Activated T-helper 2 cell treated with anti-CD3 and anti-CD28 coated beads, Interferon-gamma antibody, Interleukin-2, Interleukin-4, amounts not matched to agents 10 μg/mL and 5 μg/mL and 100 μg/mL, durations not matched to agents 14 hours and 24 hours and 36 hours (primary cell): Measurements from ENCODE around the gene ADIG. TPM values are rescaled to one million over a fixed set of nuclear protein-coding genes. Genes with fewer than 3 reads are reported as not detected.

Experiments used
- DNase-seq: peaks from one replicate; pipeline ENCODE4 v3.0.0; 2021; ENCODE audit warnings: low spot score
- H3K27ac Mint-ChIP-seq: one replicate; pipeline ENCODE4 v1.8.0; 2021; ENCODE audit warnings: mixed read lengths
- H3K27me3 Mint-ChIP-seq: one replicate; pipeline ENCODE4 v1.8.0; 2021; ENCODE audit warnings: low read depth, mixed read lengths
- H3K36me3 Mint-ChIP-seq: one replicate; pipeline ENCODE4 v1.8.0; 2021; ENCODE audit warnings: low read depth, mixed read lengths
- H3K4me1 Mint-ChIP-seq: one replicate; pipeline ENCODE4 v1.8.0; 2021; ENCODE audit warnings: low read depth, mixed read lengths
- H3K4me3 Mint-ChIP-seq: one replicate; pipeline ENCODE4 v1.8.0; 2021; ENCODE audit warnings: low read depth, mild to moderate bottlenecking, moderate library complexity, mixed read lengths
- H3K9me3 Mint-ChIP-seq: one replicate; pipeline ENCODE4 v1.8.0; 2021; ENCODE audit warnings: mixed read lengths
- intact Hi-C: fragments of 100-400 bp; cut with micrococcal nuclease; formaldehyde crosslinking; loops from one replicate; pipeline ENCODE4 v1.15.1; 2023
- total RNA-seq: library from RNA; stranded (reverse); gene quantifications from 2 replicates; pipeline ENCODE4 v1.2.3, GENCODE V29; 2022

The ADIG gene
- total RNA-seq, 1 donor from 2014 or later: not detected

DNA sequence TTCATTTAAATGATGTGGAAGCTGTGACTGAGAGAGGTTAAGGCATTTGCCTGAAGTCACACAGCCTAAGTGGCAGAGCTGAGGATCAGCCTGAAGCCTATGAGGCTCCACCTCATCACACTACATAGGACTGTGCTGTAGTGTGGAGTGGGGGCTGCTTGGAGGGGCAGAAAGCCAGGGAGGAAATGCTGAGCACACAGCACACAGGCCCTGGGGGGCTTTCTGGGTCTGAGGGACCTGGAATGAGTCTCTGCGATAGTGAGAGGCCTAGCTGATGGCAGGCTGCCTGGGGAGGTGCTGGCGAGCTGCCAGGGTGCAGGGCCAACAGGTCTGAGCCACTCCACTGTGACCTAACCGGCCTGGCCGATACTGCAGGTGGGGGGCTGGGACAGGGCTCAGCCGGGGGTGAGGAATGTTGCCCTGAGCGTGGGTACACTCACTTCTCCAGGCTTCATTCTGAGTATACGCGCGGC, 18.4 kb downstream of the ADIG start:
- no peak overlapping the region for H3K4me3 Mint-ChIP-seq
- DNase-seq: no peak
- no peaks in the 10 kb centered on the region for H3K9me3 Mint-ChIP-seq
- intact Hi-C loops: no loop called here
- H3K27ac Mint-ChIP-seq: no peak overlapping the region
- H3K27me3 Mint-ChIP-seq: peaks cover 42% of the 10 kb centered on the region
- no peaks in the 10 kb centered on the region for H3K36me3 Mint-ChIP-seq
- H3K4me1 Mint-ChIP-seq: peaks cover 5% of the 10 kb centered on the region

GRCh38 chr20:38600057-38600456, 19.1 kb downstream of the ADIG start:
- no peak for DNase-seq
- Mint-ChIP-seq H3K36me3 (no peaks in the 10 kb centered on the region), H3K4me3 (no peak overlapping the region), H3K4me1 (peaks cover 5% of the 10 kb centered on the region), H3K27me3 (peaks cover 46% of the 10 kb centered on the region), H3K27ac (no peak overlapping the region), H3K9me3 (no peaks in the 10 kb centered on the region)
- intact Hi-C loops: no loop called here

- intact Hi-C loops: no loop called here
- peaks cover 5% of the 10 kb centered on the region for H3K4me1 Mint-ChIP-seq
- peaks cover 54% of the 10 kb centered on the region for H3K27me3 Mint-ChIP-seq
- no peaks in the 10 kb centered on the region for H3K9me3 Mint-ChIP-seq
- DNase-seq: no peak
- no peak within 1 kb of the TSS for H3K27ac Mint-ChIP-seq
- H3K36me3 Mint-ChIP-seq: no peaks in the 10 kb centered on the region
- H3K4me3 Mint-ChIP-seq: no peak within 1 kb of the TSS
These were observed 20.5 kb downstream of the ADIG start, which contains the start of gene ARHGAP40 for GRCh38 chr20:38601216-38602184. Gene ARHGAP40 (plus strand): TSS chr20:38601809.

- Mint-ChIP-seq H3K4me1 (peaks cover 5% of the 10 kb centered on the region), H3K27me3 (peaks cover 55% of the 10 kb centered on the region), H3K4me3 (no peak overlapping the region), H3K9me3 (no peaks in the 10 kb centered on the region), H3K27ac (no peak overlapping the region), H3K36me3 (no peaks in the 10 kb centered on the region)
- intact Hi-C loops: no loop called here
- no peak for DNase-seq
These were observed 21.2 kb downstream of the ADIG start for GRCh38 chr20:38602185-38602581.

DNA sequence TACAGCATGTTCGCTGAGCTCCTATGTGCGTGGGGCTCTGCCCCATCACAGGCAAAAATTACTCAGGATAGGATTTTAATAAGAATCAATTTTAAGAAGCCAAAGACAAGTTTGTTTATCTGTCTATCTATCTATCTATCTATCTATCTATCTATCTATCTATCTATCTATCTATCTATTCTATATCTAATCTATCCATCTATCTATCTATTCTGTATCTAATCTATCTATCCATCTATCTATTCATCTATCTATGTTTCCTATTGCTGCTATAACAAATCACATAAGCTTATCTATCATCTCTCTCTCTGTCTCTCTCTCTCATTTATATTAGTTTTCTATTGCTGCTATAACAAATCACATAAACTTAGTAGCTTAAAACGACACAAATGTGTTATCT, 22.3 kb downstream of the ADIG start:
- peaks cover 55% of the 10 kb centered on the region for H3K27me3 Mint-ChIP-seq
- intact Hi-C loops: no loop called here
- no peak overlapping the region for H3K27ac Mint-ChIP-seq
- peaks cover 5% of the 10 kb centered on the region for H3K4me1 Mint-ChIP-seq
- DNase-seq: no peak
- no peaks in the 10 kb centered on the region for H3K36me3 Mint-ChIP-seq
- no peaks in the 10 kb centered on the region for H3K9me3 Mint-ChIP-seq
- H3K4me3 Mint-ChIP-seq: no peak overlapping the region

GRCh38 chr20:38604873-38605303, 23.9 kb downstream of the ADIG start:
- Mint-ChIP-seq H3K4me1 (peaks cover 5% of the 10 kb centered on the region), H3K36me3 (no peaks in the 10 kb centered on the region), H3K27me3 (peaks cover 57% of the 10 kb centered on the region), H3K9me3 (no peaks in the 10 kb centered on the region), H3K4me3 (no peak overlapping the region), H3K27ac (no peak overlapping the region)
- intact Hi-C loops: no loop called here
- DNase-seq: no peak

DNA sequence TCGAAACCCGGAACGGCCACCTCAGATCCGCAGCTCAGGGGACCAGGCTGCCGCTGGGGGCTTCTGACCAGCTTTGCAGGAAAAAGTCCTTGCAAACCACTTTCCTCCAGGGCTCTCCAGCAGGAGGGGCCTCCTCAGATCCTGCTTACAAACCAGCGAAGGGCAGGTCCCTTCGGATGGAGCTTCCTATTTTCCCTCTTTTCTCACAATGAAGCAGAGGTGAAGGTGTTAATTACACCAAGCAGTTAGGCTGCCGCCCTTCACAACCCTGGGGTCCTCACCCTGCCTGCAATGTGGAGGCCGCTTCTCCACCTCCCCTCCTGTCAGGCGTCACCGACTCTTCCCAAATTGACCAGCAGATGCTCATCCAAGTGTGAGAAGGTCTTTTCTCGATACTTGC, 26.4 kb downstream of the ADIG start:
- Mint-ChIP-seq H3K27me3 (peaks cover 44% of the 10 kb centered on the region), H3K9me3 (no peaks in the 10 kb centered on the region), H3K4me3 (no peak overlapping the region), H3K4me1 (no peaks in the 10 kb centered on the region), H3K36me3 (no peaks in the 10 kb centered on the region), H3K27ac (no peak overlapping the region)
- intact Hi-C loops: no loop called here
- no peak for DNase-seq

GRCh38 chr20:38608188-38608587, 27.2 kb downstream of the ADIG start:
- no peak for DNase-seq
- H3K4me1 Mint-ChIP-seq: no peaks in the 10 kb centered on the region
- intact Hi-C loops: no loop called here
- no peaks in the 10 kb centered on the region for H3K9me3 Mint-ChIP-seq
- peaks cover 40% of the 10 kb centered on the region for H3K27me3 Mint-ChIP-seq
- H3K36me3 Mint-ChIP-seq: no peaks in the 10 kb centered on the region
- H3K27ac Mint-ChIP-seq: no peak overlapping the region
- no peak overlapping the region for H3K4me3 Mint-ChIP-seq

DNA sequence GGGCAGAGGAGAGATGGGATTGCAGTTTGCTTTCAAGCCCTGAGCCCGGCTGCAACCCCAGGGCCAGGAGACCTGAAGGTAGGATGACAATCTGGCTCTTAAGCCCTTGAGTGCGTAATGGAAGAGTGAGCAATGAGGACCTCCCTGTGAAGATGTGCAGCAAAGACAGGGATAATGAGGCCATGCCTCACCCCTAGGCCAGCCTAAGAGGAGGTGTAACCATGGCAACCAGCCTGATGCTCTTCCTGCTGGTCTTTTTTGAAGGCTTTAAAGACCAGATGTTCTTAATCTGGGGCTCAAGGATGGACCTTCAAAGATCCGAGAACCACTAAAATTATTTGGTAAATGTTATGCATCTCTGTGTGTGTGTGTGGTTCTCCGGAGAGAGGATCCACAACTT, 28.8 kb downstream of the ADIG start:
- H3K36me3 Mint-ChIP-seq: no peaks in the 10 kb centered on the region
- intact Hi-C loops: no loop called here
- H3K4me3 Mint-ChIP-seq: no peak overlapping the region
- H3K27ac Mint-ChIP-seq: no peak overlapping the region
- H3K9me3 Mint-ChIP-seq: no peaks in the 10 kb centered on the region
- H3K4me1 Mint-ChIP-seq: no peaks in the 10 kb centered on the region
- no peak for DNase-seq
- H3K27me3 Mint-ChIP-seq: peaks cover 30% of the 10 kb centered on the region

GRCh38 chr20:38610521-38610920, 29.5 kb downstream of the ADIG start:
- Mint-ChIP-seq H3K4me1 (no peaks in the 10 kb centered on the region), H3K9me3 (no peaks in the 10 kb centered on the region), H3K27ac (no peak overlapping the region), H3K4me3 (no peak overlapping the region), H3K27me3 (peaks cover 26% of the 10 kb centered on the region), H3K36me3 (no peaks in the 10 kb centered on the region)
- intact Hi-C loops: no loop called here
- DNase-seq: no peak

- Mint-ChIP-seq H3K9me3 (no peaks in the 10 kb centered on the region), H3K4me3 (no peak overlapping the region), H3K27me3 (peaks cover 11% of the 10 kb centered on the region), H3K27ac (no peak overlapping the region), H3K4me1 (no peaks in the 10 kb centered on the region), H3K36me3 (no peaks in the 10 kb centered on the region)
- intact Hi-C loops: no loop called here
- no peak for DNase-seq
These were observed 31.9 kb downstream of the ADIG start for GRCh38 chr20:38612751-38613515.

DNA sequence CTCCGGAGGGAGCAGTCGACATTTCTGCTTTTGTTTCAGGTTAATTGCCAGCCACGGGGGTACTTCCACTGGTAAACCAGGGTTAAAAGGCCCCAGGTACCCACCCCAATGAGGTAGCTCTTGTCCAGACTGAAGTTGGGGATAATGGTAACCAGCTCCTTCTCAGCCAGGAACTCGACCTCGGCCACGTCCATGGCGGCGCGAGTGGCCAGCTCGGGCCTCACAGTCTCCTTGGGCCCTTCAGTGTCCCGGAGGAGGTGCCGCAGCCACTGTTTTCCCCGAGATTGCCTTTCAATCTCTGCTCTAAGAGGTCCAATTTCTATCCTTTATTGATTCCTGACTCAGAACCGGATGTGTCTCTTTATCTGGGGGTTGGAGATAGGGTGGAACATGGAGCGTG, 34.3 kb downstream of the ADIG start:
- no peaks in the 10 kb centered on the region for H3K36me3 Mint-ChIP-seq
- no peaks in the 10 kb centered on the region for H3K9me3 Mint-ChIP-seq
- peaks cover 10% of the 10 kb centered on the region for H3K27me3 Mint-ChIP-seq
- no peak for DNase-seq
- no peak overlapping the region for H3K27ac Mint-ChIP-seq
- intact Hi-C loops: no loop called here
- H3K4me1 Mint-ChIP-seq: no peaks in the 10 kb centered on the region
- H3K4me3 Mint-ChIP-seq: no peak overlapping the region

DNA sequence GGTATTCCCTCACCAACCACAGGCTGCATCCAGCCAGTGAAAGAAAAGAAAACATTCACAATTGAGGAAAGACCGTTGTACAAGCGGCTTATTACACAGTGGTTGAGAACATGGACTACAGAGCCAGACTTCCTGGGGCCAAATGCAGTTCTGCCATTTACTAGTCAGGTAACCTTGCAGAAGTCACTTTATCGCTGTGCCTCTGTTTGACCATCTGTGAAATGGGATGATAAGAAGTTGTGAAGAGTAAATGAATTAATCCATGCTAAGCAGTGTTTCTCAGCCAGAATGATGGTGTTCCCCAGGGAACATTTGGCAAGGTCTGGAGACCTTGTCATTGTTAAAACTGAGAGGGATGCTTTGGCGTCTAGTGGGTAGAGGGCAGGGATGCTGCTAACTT, 35.5 kb downstream of the ADIG start:
- H3K27me3 Mint-ChIP-seq: peaks cover 16% of the 10 kb centered on the region
- no peaks in the 10 kb centered on the region for H3K4me1 Mint-ChIP-seq
- no peaks in the 10 kb centered on the region for H3K9me3 Mint-ChIP-seq
- H3K27ac Mint-ChIP-seq: no peak overlapping the region
- intact Hi-C loops: no loop called here
- no peaks in the 10 kb centered on the region for H3K36me3 Mint-ChIP-seq
- H3K4me3 Mint-ChIP-seq: no peak overlapping the region
- no peak for DNase-seq
